ELR (cell line): Measurements from ENCODE around the gene BCAR3.
"Not testable (repeated sequence)": the region's sequence is repeated elsewhere in the genome, so short reads cannot be mapped to it uniquely, and the experiment has no call there.

Experiments
- DNase-seq: peaks from one replicate; pipeline ENCODE4 v3.0.0-alpha.2; 2015; ENCODE audit warnings: low read depth

BCAR3 gene

GRCh38 chr1:93668951-93669350 lies 12.7 kb downstream of the BCAR3 start:
- DNase-seq, result no peak

- no peak for DNase-seq
Observed at GRCh38 chr1:93668121-93668520, 13.5 kb downstream of the BCAR3 start.

- no peak for DNase-seq
Observed at GRCh38 chr1:93667642-93668041, 14.0 kb downstream of the BCAR3 start.

- peak; percentile 53 for DNase-seq
Observed at GRCh38 chr1:93666613-93667384, 14.8 kb downstream of the BCAR3 start.

GRCh38 chr1:93665015-93665414 lies 16.6 kb downstream of the BCAR3 start:
- peak; percentile 58 for DNase-seq

- no peak for DNase-seq
Observed at GRCh38 chr1:93663208-93663614, 18.4 kb downstream of the BCAR3 start.

DNA sequence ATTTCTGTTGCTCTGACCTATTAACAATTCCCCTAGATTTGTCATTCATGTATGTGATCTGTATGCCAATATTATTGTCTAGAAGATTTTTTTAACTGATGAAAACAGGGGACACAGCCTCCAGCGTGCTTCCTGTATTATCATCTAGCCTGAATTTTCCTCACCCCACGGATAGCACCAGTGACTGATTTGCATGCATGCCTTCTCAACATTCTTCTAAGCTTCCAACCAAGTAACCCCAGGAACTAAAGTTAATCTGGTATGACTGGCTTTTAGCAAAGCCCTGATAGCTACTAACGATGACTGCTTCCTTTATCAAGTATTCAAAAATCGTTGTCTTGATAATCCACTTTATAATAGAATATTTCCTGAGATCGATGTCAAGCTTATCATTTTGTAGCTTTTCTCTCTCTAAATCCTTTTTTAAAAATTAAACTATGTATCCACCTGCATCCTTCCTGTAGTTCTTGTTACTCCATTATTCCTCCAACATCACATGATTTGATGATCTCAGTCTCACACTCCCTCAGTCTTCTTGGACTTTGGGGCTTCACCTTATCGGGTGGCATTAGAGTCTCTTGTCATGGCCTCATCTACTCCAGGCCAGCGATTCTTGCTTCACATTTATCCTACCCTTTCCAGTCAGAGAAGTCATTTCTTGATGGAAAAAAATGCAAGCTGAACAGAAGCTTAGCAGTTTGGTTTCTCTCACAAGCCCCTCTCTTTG lies 19.0 kb downstream of the BCAR3 start:
- DNase-seq, result peak; percentile 72

- peak; percentile 88 for DNase-seq
Observed at GRCh38 chr1:93661829-93662474, 19.7 kb downstream of the BCAR3 start.

- DNase-seq, result not testable (repeated sequence)
Observed at GRCh38 chr1:93661341-93661740, 20.3 kb downstream of the BCAR3 start.

- no peak for DNase-seq
Observed at GRCh38 chr1:93659822-93660503, 21.7 kb downstream of the BCAR3 start.

- peak; percentile 59 for DNase-seq
Observed at GRCh38 chr1:93658188-93658587, 23.4 kb downstream of the BCAR3 start.

- no peak for DNase-seq
Observed at GRCh38 chr1:93656491-93656890, 25.1 kb downstream of the BCAR3 start.

- no peak for DNase-seq
Observed at GRCh38 chr1:93653656-93654055, 28.0 kb downstream of the BCAR3 start.

DNA sequence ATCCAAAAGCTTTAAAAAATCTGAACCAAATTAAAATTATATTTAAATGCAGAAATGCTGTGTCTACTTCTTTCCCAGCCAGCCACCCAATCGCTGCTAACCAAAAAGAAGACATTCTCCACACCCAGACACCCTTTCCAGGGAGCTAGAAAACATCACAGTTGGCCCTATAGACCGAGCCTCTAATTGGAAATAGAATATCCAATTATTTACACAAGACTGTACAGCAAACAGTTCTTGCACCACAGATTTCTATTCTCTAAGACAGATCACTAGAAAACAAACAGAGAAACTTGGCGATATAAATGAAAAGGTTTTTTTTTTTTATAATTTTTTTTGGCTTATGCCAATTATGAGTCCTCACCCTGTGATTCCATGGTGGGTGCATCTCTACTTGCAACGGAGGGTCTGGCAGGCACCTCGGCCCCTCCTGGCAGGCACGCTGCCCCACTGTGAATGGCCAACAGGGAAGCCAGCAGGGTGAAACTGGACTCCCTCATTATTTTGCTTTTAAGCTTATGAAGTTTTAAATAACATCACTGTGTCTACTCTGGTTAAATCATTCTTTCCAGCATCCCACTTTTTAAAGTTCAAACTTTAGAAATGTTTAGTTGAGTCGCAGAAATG lies 29.2 kb downstream of the BCAR3 start:
- DNase-seq, result no peak

DNA sequence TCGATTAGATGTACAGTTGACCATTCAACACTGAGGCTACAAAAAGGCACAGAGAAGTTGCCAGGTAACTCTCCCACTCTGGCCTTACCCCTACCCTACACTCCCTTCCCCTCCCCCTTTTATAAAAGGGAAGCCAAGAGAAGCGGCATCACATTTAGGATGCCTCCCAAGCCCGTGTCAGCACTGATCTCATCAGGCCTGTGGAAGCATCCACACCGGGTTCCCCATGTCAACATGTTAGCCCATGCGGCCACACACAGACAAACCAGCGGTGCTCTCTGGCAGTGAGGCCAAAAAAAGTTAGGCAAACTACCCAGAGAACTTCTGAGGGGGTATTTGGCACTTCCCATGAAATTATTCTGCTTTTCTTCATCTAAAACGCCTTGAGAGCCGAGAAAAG lies 29.9 kb downstream of the BCAR3 start:
- DNase-seq, result no peak

DNA sequence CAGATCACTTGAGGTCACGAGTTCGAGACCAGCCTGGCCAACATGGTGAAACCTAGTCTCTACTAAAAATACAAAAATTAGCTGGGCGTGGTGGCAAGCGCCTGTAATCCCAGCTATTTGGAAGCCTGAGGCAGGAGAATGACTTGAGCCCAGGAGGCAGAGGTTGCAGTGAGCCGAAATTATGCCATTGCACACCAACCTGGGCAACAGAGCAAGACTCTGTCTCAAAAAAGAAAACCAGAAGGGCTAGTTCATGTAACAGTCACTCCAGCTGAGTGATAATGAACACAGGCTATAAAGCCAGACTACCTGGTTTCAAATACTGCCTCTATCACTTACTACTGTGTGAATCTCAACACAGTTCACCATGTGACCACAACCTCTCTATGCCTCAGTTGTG lies 31.5 kb downstream of the BCAR3 start:
- not testable (repeated sequence) for DNase-seq

DNA sequence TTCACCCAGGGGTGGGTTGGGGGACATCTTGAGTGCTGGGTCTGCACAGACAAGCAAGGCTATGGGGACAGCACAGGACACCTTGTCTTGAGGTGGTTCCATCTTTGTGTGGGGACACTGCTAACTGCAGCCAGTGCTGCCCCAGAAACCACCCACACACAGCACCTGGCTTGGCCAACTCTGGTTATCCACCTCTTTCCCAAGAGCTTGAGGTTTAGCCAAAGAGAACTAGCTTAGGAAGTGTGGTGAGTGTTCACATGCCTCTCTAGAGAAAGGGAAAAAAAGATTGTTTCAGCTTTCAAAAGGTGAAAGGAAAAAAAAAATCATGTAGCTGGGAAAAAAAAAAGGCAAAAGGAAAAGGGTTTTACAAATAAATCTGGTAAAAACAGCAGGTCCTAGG lies 32.4 kb downstream of the BCAR3 start:
- no peak for DNase-seq

DNA sequence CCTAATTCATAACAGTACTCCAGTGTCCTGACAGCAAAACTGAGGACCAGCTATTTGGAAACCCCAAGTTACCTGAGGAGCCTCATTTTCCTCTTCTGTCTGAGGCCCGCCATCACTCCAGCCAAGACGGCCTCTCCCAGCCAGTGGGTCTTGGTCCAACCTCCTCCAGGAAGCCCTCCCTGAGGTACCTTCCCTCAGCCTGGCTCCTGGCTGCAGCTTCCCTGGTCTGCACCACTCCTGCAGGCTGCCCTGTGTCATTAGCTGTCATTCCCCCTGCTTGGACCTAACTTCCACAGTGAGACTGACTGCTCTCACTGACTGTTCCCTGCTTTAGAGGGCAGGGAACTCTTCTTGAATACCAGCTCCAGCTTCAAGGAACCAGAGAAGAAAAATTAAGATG lies 33.0 kb downstream of the BCAR3 start:
- no peak for DNase-seq

GRCh38 chr1:93641527-93641926 lies 40.1 kb downstream of the BCAR3 start:
- DNase-seq, result no peak

DNA sequence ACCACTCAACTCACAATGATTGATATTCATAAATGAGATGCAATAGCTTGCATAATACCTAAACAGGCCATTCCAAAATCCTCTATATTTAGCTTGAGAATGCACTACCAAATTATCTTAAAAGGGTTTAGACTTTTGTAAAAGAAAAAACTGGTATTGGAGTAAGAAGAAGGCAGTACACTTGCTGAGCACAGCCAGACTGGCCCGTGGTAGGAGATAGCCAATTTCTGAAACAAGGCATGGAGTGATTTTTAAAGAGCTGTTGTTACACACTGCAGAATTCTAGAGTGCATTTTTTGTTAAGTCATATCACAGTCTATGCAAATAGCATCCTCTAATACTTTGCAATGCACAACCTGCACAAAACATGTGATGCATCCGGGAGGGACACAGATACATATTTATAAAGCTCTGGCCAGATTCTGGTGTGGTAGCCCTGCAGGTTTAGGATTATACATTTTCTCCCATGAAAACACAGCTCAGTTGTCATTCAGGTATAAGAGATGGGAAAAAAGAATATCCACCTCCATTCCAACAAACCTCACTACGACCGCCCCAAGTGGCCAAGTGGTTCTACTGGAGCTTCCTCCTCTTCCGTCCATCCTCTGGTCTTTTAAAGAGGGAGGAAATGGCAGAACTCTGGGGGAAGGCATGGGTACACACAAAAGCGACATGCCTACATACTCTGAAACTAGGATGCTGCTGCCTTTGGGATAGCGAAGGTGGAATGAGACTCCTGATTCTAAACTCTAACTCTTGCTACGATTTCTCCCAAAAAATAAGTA lies 40.8 kb downstream of the BCAR3 start:
- DNase-seq, result no peak

DNA sequence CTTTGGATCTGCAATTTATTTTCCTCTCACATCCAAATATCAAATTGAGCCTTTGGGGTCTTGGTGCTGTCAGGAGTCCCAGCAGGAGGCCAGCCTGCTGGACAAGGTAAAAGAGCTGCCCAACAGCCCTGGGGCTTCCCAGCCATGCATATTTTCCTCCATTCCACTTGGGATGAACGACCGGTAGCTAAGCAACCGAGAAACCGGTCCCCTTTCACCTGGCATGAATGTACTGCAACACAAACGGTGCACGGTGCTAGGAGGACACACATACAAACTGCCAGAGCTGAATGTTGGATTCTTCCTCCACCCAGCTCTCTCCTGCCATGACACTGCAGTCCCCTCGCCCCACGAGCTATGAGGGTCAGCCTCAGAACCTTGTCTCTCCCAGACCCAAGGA lies 42.7 kb downstream of the BCAR3 start:
- no peak for DNase-seq
